ENCODE results near the gene STAT5B. TPM values are rescaled to one million over a fixed set of nuclear protein-coding genes. Genes with fewer than 3 reads are reported as not detected.

STAT5B gene
- total RNA-seq, 2 donors from 2014 or later: 42.4 to 46.2 TPM

Other genes with a start within 250 kb of the STAT5B start
- under 1 TPM; 0.68 to 0.94 TPM for gene C17orf113, start 225.8 kb downstream of the STAT5B start, total RNA-seq
- gene ZNF385C, start 177.9 kb downstream of the STAT5B start, total RNA-seq: under 1 TPM; 0.13 to 0.27 TPM
- gene DHX58, start 163.7 kb downstream of the STAT5B start, total RNA-seq: 1 to 10 TPM; 6.4 to 6.7 TPM
- gene KAT2A, start 155.0 kb downstream of the STAT5B start, total RNA-seq: 10 to 100 TPM; 19.8 to 23.4 TPM
- under 1 TPM in 1 of 2 donors, not detected in 1; 0.24 TPM for gene HSPB9, start 153.6 kb downstream of the STAT5B start, total RNA-seq
- 10 to 100 TPM; 68.2 to 72.6 TPM for gene RAB5C, start 121.4 kb downstream of the STAT5B start, total RNA-seq
- gene KCNH4, start 95.2 kb downstream of the STAT5B start, total RNA-seq: under 1 TPM; 0.18 to 0.21 TPM
- gene HCRT, start 90.9 kb downstream of the STAT5B start, total RNA-seq: not detected
- 10 to 100 TPM; 10.4 to 11.7 TPM for gene GHDC, start 81.9 kb downstream of the STAT5B start, total RNA-seq
- 10 to 100 TPM; 38.1 to 40.6 TPM for gene STAT5A, start 12.1 kb upstream of the STAT5B start, total RNA-seq
- gene STAT3, start 112.1 kb upstream of the STAT5B start, total RNA-seq: 100 to 1,000 TPM; 106 to 241 TPM
- 100 to 1,000 TPM; 258 to 297 TPM for gene CAVIN1, start 146.9 kb upstream of the STAT5B start, total RNA-seq
- gene ATP6V0A1, start 182.5 kb upstream of the STAT5B start, total RNA-seq: 10 to 100 TPM; 40.3 to 55.4 TPM